HG03354 (cell line): Measurements from ENCODE around the gene MMP17.
"Not testable (repeated sequence)": the region's sequence is repeated elsewhere in the genome, so short reads cannot be mapped to it uniquely, and the experiment has no call there.

Experiments
- ATAC-seq: cut with Tn5 transposase; IDR thresholded peaks from one replicate; pipeline ENCODE4 v1.9.1; 2021; ENCODE audit warnings: mild to moderate bottlenecking; ENCODE audit not compliant: unreplicated experiment, poor library complexity, severe bottlenecking

The MMP17 gene

DNA sequence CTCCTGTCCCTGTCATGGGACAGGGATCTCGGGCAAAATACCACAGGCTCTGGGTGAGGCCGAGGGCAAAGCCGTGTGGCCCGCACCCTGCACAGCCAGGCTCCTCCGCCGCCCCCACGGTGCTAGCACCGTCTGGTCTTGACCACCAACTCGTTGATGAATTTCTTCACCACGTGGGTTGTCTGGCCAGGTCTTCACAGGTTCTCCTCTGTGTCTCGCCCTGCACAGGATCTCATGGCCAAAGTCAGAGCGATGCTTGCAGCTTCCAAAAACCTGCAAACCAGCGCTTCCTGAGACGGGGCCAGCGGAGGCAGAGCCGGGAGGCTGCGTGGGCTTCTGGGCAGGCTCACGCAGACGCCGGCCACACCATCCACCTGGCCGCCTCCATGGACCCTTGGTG lies 29.0 kb upstream of the MMP17 start:
- ATAC-seq = no peak

DNA sequence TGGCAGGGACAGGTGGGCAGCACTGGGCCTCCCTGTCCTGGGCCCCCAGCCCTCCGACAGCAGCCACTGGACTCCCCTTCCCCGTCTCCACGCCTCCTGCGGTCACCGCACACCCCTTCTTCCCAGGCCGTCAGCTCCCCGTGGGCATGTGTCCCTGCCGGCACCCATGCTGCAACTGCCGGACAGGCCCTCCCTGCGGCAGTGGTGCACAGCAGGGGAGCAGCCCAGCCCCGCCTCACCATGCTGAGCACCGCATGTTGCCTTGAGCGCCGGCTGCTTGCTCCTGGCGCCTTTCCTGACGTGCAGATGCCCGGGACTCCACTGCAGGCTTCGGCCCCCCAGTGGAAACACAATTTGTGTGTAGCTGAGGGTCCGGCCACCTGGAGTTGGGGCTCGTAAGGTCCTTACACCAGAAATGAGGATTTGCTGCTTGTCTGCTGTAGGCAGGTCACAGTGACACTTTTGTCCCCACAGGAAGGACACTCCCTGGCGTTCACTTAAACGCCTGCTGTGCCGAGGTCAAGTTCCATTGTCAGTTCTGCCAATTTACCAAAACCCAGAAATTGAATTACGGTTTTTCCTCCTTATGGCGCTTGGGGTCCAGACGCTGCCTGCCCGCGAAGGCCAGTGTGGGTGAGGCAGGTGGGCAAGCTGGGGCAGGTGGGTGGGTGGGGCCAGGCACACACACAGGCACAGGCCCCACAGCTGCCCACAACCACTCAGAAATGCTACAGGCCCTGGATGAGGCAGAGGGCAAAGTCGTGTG lies 28.2 kb upstream of the MMP17 start:
- ATAC-seq = no peak

DNA sequence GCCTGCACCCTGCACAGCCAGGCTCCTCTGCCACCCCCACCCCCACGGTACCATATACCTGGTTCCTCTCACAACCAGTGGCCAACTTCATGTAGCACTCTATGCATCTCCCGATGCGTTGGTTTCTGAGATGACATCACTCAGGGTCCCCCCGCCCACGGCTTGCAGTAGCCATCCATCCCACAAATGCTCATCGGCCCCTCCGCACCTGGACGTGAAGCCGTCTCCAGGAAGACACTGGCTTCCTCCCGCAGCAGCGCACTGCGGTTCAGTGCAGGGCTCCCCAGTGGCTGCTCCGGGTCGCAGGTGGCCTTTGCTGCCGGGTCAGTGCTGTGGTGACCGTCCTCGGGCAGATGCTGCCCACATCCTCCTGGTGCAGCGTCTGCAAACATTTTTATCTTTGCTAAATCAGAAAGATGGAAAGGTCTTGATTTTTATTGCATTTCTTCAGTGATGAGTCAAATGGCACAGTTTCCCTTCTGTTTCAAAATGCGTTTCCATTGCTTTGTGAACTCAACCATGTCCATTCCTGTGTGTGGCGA lies 27.5 kb upstream of the MMP17 start:
- no peak for ATAC-seq

DNA sequence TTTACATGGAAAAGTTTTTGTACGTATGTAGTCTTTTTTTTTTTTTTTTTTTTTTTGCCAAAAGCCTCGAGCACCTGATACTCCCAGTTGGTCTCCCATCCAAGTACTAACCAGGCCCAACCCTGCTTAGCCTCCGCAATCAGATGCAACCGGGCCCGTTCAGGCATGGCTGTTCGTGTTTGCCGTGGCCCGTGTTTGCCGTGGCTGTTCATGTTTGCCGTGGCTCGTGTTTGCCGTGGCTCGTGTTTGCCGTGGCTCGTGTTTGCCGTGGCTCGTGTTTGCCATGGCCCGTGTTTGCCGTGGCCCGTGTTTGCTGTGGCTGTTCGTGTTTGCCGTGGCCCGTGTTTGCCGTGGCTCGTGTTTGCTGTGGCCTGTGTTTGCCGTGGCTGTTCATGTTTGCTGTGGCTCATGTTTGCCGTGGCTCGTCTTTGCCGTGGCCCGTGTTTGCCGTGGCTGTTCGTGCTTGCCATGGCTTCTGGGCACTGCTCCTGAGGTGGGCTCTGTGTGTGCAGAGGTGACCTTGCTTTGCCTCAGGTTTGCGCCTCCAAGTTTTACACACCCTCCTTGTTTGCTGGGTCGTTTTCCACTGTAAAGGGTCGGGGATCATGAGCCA lies 26.8 kb upstream of the MMP17 start:
- ATAC-seq = no peak

DNA sequence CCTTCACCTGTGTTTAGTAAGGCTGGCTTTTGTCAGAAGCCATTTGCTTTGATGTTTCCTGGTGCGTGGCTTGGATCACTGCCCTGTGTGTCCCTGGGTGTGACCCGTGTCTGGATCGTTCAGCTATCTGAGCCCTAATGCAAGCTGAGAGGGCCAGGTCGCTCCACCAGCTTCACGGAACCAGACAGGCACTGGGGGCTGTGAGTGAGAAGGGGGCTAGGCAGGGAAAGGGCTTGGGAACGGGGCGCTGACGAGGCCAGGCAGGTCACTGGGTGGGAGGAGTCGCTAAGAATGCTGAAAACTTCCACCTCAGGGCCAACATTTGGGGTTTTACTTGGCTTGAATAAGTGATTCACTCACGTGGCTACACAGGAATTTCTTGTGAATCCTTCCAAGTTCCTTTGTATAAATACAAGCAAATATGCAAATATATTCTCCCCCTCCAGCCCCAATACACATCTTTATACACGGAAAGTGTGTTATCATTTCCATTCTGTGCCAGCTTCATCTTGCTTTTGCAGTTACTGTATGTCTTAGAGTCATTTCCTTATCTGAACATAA lies 24.2 kb upstream of the MMP17 start:
- ATAC-seq = no peak

DNA sequence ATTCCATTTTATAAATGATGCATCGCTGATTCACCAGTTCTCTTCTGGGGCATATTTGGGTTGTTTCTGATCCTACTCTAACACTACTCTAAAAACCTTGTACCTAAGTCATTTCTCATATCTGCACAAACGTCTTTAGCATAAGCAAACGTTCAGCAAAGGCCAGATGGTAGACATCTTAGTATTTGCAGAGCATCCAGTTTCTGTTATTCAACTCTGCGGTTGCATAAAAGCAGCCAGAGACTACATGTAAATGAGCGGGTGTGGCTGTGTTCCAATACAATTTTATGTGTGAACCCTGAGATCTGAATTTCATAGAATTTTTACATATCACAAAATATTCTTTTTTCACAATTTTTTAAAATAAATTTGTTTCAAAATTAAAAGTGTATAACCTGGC lies 22.8 kb upstream of the MMP17 start:
- no peak for ATAC-seq

DNA sequence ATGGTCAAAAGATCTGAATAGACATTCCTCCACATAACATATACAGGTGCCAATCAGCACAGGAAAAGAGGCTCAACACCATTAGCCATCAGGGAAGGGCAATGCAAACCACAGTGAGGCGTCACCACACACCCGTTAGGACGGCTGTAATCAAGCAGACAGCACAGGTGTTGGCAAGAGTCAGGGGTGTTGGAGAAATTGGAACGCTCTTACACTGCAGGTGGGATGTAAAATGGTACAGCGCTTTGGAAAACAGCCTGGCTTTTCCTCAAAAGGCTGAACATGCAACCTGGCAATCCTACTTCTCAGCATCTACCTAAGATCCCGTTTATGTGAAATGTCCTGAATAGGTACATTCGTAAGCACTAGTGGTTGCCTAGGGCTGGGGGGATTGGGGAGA lies 21.5 kb upstream of the MMP17 start:
- no peak for ATAC-seq

DNA sequence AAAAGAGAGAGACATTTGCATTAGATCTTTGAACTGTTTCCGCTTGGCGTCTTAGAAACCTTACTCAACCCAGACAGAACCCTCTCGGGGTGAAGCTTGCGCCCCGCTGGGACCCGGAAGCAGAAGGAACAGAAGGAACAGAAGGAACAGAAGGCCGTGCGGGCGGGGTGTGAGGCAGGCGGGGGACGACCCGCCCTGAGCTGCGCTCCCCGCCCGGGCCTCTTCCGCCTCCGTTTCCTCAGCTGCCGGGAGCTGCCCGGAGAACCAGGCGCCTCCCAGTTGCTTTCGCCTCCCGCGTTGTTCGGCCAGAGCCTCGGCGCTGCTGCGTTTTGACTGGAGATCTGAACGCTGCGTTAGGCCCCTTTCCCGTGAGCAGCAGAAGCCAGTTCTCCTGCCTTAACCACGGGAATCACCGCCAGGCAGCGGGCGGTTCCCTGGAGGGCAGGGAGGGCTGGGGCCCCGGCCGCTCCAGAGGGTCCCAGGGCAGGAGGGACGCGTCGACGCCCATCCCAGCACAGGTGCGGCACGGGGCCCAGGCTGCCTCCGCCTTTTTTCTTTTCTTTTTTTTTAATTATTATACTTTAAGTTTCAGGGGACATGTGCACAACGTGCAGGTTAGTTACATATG lies 19.3 kb upstream of the MMP17 start:
- peak; percentile 68 for ATAC-seq

DNA sequence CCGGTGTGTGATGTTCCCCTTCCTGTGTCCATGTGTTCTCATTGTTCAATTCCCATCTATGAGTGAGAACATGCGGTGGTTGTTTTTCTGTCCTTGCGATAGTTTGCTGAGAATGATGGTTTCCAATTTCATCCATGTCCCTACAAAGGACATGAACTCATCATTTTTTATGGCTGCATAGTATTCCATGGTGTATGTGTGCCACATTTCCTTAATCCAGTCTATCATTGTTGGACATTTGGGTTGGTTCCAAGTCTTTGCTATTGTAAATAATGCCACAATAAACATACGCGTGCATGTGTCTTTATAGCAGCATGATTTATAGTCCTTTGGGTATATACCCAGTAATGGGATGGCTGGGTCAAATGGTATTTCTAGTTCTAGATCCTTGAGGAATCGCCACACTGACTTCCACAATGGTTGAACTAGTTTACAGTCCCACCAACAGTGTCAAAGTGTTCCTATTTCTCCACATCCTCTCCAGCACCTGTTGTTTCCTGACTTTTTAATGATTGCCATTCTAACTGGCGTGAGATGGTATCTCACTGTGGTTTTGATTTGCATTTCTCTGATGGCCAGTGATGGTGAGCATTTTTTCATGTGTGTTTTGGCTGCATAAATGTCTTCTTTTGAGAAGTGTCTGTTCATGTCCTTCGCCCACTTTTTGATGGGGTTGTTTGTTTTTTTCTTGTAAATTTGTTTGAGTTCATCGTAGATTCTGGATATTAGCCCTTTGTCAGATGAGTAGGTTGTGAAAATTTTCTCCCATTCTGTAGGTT lies 18.5 kb upstream of the MMP17 start:
- ATAC-seq = not testable (repeated sequence)

DNA sequence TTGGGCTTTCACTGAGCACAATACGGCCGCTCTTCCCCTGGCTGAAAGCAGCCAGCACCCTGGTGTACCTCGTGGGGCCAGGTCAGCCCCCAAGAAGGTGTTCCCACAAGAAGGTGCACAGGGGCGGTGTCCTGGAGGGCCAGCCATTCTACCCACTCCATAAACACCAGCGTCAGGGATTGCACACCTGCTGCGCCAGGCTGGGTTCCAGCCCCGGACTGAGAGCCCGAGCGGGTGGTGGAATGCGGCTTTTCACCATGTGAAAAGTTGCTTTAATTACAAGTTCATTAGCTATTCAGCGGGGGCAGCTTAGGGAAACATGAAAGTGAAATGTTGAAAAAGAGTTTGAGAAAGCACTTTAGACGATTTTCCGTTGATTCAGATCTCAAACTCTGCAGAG lies 17.5 kb upstream of the MMP17 start:
- no peak for ATAC-seq

DNA sequence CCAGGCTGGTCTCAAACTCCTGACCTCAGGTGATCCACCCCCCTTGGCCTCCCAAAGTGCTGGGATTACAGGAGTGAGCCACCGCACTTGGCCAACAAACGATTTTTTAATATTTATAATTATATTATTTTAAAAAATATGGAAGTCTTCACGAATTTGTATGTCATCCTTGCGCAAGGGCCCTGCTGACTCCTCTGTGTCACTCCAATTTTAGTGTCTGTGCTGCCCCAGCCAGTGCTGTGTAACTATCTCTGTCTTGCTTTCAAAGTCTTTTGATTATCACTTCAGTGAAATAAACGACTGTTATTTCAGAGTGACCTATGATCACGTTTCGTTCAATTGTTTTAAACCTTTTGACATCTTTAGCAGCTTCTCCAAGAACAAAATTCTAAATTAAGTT lies 13.1 kb upstream of the MMP17 start:
- ATAC-seq = no peak

DNA sequence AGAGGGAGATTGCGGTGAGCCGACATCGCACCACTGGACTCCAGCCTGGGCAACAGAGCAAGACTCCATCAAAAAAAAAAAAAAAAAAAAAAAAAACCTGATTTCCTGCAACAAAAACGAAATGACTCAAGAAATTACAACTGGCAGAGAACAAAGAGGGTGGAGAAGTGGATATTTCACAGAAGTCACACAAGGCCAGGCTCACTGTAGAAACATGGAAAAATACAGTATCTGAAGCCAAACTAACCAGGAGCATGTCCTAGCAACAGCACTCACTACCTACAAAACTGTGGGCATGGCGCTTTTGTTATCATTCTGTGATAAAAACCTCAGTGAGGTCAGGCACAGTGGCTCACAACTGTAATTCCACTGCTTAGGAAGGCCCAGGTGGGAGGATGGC lies 11.7 kb upstream of the MMP17 start:
- no peak for ATAC-seq

DNA sequence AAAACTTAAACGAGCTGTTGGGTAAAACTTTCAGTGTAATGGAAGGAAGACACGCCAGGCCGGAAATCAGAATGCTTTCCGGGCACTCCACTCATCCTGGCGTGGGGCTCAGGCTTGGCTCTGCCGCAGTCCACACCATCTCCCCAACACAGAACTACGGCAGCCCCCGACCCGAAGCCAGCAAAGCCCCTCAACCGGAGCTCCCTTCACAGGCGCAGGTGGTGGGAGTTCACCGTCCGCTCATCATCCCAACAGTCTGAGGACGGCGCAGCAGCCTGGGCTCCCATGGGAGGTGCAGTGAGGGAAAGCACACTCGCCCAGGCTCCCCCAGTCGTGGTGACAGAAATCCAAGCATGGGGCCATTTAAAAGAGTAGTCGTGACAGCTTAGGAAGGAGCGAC lies 11.0 kb upstream of the MMP17 start:
- no peak for ATAC-seq

DNA sequence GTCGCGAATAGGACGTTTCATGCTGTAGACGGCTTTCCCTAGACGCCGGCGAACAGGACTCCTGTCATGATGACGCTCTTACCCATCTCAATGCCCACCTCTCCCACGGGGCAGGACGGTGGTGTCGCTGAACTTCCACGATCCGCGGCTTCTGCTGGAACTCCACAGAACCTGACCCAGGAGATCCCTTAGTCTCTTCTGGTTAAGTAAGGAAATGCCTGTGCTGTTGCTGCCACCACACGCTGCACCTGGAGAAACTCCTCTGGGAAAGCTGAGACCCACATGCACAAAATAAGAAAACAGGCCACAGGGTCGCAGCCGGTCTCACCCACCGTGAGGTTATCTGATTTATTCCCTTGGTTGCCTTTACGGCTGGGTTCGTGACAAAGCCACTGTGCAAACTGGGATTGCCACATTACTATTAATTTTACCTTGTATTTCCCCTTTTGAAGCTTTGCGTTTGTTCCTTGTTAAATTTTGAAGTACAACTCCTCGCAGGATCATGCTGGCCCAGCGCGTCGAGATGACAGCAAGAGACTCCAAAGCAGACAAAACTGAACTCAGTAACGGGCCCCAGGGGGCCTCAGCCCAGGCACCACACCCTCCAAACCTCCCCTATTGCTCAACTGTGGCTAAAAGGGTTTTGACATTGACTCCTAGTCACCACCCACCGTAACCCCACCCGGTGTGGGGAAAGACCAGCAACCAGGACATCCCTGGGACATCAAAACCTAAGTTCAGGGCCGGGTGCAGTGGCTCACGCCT lies 9.2 kb upstream of the MMP17 start:
- no peak for ATAC-seq

DNA sequence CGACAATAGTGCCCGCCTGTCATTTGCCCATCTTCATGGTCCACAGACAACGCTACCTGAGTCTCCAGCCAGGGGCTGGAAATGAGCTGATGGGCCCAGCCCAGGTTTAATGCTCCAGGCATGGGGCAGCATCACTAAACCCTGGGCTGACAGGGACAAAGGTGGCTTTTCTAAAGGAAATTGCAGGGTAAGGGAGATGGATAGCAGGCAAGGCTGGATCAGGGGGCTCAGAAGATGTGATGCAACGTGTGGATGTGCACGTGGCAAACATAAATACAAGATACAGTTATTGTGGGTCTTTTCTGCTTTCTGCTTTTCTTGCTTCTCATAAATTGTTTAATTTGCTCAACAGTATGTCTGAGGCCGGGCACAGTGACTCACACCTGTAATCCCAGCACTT lies 3.7 kb upstream of the MMP17 start:
- ATAC-seq = no peak

DNA sequence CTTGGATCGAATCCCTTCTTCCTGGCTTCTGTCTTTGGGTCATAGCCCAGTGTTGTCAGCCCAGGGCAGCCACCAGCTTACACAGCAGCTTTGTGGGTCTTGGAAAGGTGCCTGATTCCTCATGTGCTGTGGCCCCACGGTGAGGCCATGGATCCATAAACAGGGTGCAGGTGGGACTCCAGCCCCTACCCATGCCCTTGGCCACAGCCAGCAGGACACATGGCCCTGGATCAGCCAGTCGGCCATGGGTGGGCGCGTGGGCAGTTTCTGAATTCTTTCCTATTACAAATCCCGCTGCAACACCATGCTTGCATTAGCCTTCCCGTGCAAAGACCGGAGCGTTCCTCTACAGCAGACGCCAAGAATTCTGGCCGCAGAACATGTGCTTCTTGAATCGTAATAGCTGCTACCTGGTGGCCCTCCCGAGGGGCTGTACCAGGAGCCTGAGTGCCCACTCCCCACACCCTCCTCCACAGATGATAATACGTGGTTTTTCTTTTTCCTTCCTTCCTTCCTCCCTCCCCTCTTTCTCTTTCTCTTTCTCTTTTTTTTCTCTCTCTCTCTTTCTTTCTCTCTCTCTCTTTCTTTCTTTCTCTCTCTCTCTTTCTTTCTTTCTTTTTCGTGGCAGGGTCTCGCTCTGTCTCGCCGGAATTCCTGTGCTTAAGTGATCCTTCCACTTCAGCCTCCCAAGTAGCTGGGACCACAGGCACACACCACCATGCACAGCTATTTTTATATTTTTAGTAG lies 2.9 kb upstream of the MMP17 start:
- ATAC-seq = no peak

DNA sequence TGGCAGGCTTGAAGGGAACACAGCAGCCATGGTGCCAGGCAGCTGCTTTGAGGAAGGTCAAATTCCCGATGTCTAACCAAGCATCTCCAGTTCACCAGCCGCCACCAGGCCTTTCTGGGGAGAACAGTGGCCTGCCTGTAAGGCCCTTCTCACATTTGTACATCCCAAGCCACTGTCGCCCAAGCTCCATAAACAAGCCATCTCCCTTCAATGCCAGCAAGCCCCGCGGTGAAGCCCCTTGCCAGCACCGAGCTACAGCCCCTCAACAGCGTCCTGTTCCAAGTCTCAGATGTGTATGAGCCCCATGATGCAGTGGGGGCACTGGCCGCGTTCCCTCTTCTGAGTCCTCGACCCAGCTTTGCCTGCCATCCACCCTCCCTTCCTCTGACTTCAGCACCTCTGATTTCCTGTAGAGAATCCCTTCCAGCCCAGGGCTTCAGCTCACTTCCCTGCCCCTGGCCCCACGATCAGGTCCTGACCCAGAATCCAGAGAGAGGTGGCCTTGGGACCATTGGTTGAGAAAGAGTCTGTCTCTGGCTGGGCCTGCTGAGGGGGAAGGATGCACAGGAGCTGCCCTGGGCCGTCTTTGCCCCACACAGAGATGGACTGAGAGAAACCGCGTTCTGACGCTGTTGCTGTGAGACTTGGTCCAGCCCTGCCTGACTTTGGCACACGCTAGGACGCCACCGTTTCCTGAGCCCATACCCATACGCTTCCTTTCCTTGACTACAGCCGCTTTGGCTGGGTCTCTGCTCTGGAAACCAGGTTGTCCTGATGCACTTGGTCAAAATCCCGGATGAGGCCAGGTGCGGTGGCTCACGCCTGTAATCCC lies 1.9 kb upstream of the MMP17 start:
- ATAC-seq = no peak
